NT2/D1 (cell line): ENCODE results near the gene RUSC2.

Source experiments
- SUZ12 ChIP-seq: IDR thresholded peaks from 2 replicates; pipeline ENCODE4 v1.6.1; 2011; ENCODE audit not compliant: insufficient read length, insufficient read depth; ENCODE audit errors: extremely low read depth
- YY1 ChIP-seq: IDR thresholded peaks from 2 replicates; pipeline ENCODE4 v1.6.1; 2011; ENCODE audit not compliant: insufficient read length, insufficient read depth
- ZNF274 ChIP-seq: IDR thresholded peaks from 2 replicates; pipeline ENCODE4 v1.6.1; 2011; ENCODE audit warnings: mild to moderate bottlenecking, low read depth, low read length

- TF ChIP-seq ZNF274 = no peak
- no peak for TF ChIP-seq YY1
- TF ChIP-seq SUZ12 = no peak
These were observed 28.4 kb downstream of the RUSC2 start for GRCh38 chr9:35518225-35518821.
